NK-92 (cell line): ENCODE data around the gene SOCS2.

Experiments used
- DNase-seq: peaks from one replicate; lab custom pipeline; 2025; ENCODE audit not compliant: unreplicated experiment; lab: John Stamatoyannopoulos, UW

Gene SOCS2

GRCh38 chr12:93565760-93566159 lies 6.7 kb upstream of the SOCS2 start:
- no peak for DNase-seq

- no peak for DNase-seq
Observed at GRCh38 chr12:93567174-93567573, 5.3 kb upstream of the SOCS2 start.

GRCh38 chr12:93568091-93568490 lies 4.4 kb upstream of the SOCS2 start:
- DNase-seq = no peak

- DNase-seq = no peak
Observed at GRCh38 chr12:93569301-93569655, 3.2 kb upstream of the SOCS2 start.

- no peak for DNase-seq
Observed at GRCh38 chr12:93569656-93570551, 2.6 kb upstream of the SOCS2 start.

GRCh38 chr12:93570552-93571364 lies 1.7 kb upstream of the SOCS2 start:
- no peak for DNase-seq

GRCh38 chr12:93571365-93571924 lies 1.0 kb upstream of the SOCS2 start:
- no peak for DNase-seq

- DNase-seq = no peak
Observed at GRCh38 chr12:93572712-93573551, 457 bp downstream of the SOCS2 start.

GRCh38 chr12:93573552-93574223 lies 1.2 kb downstream of the SOCS2 start:
- no peak for DNase-seq

GRCh38 chr12:93577222-93577621 lies 4.7 kb downstream of the SOCS2 start:
- DNase-seq = no peak

- no peak for DNase-seq
Observed at GRCh38 chr12:93578221-93578620, 5.7 kb downstream of the SOCS2 start.

- no peak for DNase-seq
Observed at GRCh38 chr12:93580682-93581081, 8.2 kb downstream of the SOCS2 start.

- DNase-seq = no peak
Observed at GRCh38 chr12:93581370-93581769, 8.9 kb downstream of the SOCS2 start.

GRCh38 chr12:93582351-93582750 lies 9.9 kb downstream of the SOCS2 start:
- DNase-seq = no peak

GRCh38 chr12:93583627-93584392 lies 11.3 kb downstream of the SOCS2 start:
- DNase-seq = no peak

GRCh38 chr12:93585247-93585646 lies 12.8 kb downstream of the SOCS2 start:
- no peak for DNase-seq

- no peak for DNase-seq
Observed at GRCh38 chr12:93587611-93588010, 15.1 kb downstream of the SOCS2 start.

GRCh38 chr12:93589081-93589480 lies 16.6 kb downstream of the SOCS2 start:
- DNase-seq = no peak

GRCh38 chr12:93591137-93591868 lies 18.8 kb downstream of the SOCS2 start:
- no peak for DNase-seq
